Liver (tissue), 9 donors: ENCODE data around the gene GAS2L1. TPM values are rescaled to one million over a fixed set of nuclear protein-coding genes. Genes with fewer than 3 reads are reported as not detected.

ENCODE experiments used
- DNase-seq: peaks from one replicate; pipeline ENCODE4 v3.0.0-alpha.2; 2017; ENCODE audit warnings: low spot score
- H3K27ac ChIP-seq, 2 donors: one replicate each; pipeline ENCODE4 v1.7.0; 2013; ENCODE audit warnings: inconsistent platforms in 2 of 2, low read length in 2 of 2, control low read depth in 1 of 2, low read depth in 1 of 2, mild to moderate bottlenecking in 1 of 2
- H3K27me3 ChIP-seq, 4 donors: one replicate each; pipeline versions ENCODE4 v1.6.1 to v1.7.0; 2013; ENCODE audit warnings: low read length in 3 of 4, inconsistent platforms in 1 of 4, mild to moderate bottlenecking in 1 of 4, moderate library complexity in 1 of 4; ENCODE audit not compliant: control insufficient read depth in 4 of 4, insufficient read depth in 4 of 4
- H3K36me3 ChIP-seq, 4 donors: one replicate each; pipeline versions ENCODE4 v1.6.1 to v1.7.0; 2013; ENCODE audit warnings: low read length in 3 of 4, mild to moderate bottlenecking in 3 of 4, low read depth in 1 of 4, moderate library complexity in 1 of 4; ENCODE audit not compliant: control insufficient read depth in 4 of 4, insufficient read depth in 3 of 4
- H3K4me1 ChIP-seq, 4 donors: one replicate each; pipeline versions ENCODE4 v1.6.1 to v1.7.0; 2013; ENCODE audit warnings: low read length in 3 of 4, mild to moderate bottlenecking in 3 of 4, moderate library complexity in 1 of 4; ENCODE audit not compliant: control insufficient read depth in 4 of 4, insufficient read depth in 4 of 4
- H3K4me3 ChIP-seq, 3 donors: one replicate each; pipeline versions ENCODE4 v1.6.1 to v1.7.0; 2013; ENCODE audit warnings: low read length in 3 of 3, control low read depth in 1 of 3, low read depth in 1 of 3, mild to moderate bottlenecking in 1 of 3
- H3K9ac ChIP-seq, 2 donors: one replicate each; pipeline ENCODE4 v1.7.0; 2013; ENCODE audit warnings: low read length in 2 of 2, mild to moderate bottlenecking in 2 of 2, moderate library complexity in 2 of 2, control low read depth in 1 of 2, low read depth in 1 of 2
- H3K9me3 ChIP-seq, 4 donors: one replicate each; pipeline versions ENCODE4 v1.6.1 to v1.7.0; 2013; ENCODE audit warnings: low read length in 3 of 4; ENCODE audit not compliant: control insufficient read depth in 4 of 4
- EGR1 ChIP-seq, 2 donors: IDR thresholded peaks; 2 replicates each; pipeline ENCODE4 v1.6.1; 2016 to 2018; ENCODE audit warnings: antibody characterized with exemption in 2 of 2, low read depth in 2 of 2
- FOXA1 ChIP-seq: IDR thresholded peaks from 2 replicates; pipeline ENCODE4 v1.6.1; 2016; ENCODE audit warnings: antibody characterized with exemption
- FOXA2 ChIP-seq: IDR thresholded peaks from 2 replicates; pipeline ENCODE4 v1.6.1; 2016; ENCODE audit warnings: antibody characterized with exemption
- GABPA ChIP-seq, 2 donors: IDR thresholded peaks in 1 of 2; conservative IDR thresholded peaks in 1 of 2; 2 replicates each; pipeline ENCODE4 v1.6.1; 2016; ENCODE audit warnings: antibody characterized with exemption in 2 of 2, mild to moderate bottlenecking in 1 of 2, moderate library complexity in 1 of 2
- HNF4A ChIP-seq, 2 donors: conservative IDR thresholded peaks; 2 replicates each; pipeline ENCODE4 v1.6.1; 2016; ENCODE audit warnings: antibody characterized with exemption in 2 of 2, mild to moderate bottlenecking in 2 of 2
- HNF4G ChIP-seq: IDR thresholded peaks from 2 replicates; pipeline ENCODE4 v1.6.1; 2016; ENCODE audit warnings: antibody characterized with exemption
- JUND ChIP-seq, 2 donors: IDR thresholded peaks; 2 replicates each; pipeline ENCODE4 v1.6.1; 2016; ENCODE audit warnings: antibody characterized with exemption in 2 of 2
- NR2F2 ChIP-seq: IDR thresholded peaks from 2 replicates; pipeline ENCODE4 v1.6.1; 2016; ENCODE audit warnings: antibody characterized with exemption
- RAD21 ChIP-seq, 2 donors: IDR thresholded peaks; 2 replicates each; pipeline ENCODE4 v1.6.1; 2016; ENCODE audit warnings: antibody characterized with exemption in 2 of 2, mild to moderate bottlenecking in 2 of 2
- SP1 ChIP-seq: IDR thresholded peaks from 2 replicates; pipeline ENCODE4 v1.6.1; 2018; ENCODE audit warnings: antibody characterized with exemption, mild to moderate bottlenecking
- TAF1 ChIP-seq: conservative IDR thresholded peaks from 2 replicates; pipeline ENCODE4 v1.6.1; 2016; ENCODE audit warnings: antibody characterized with exemption, mild to moderate bottlenecking
- YY1 ChIP-seq: IDR thresholded peaks from 2 replicates; pipeline ENCODE4 v1.6.1; 2016; ENCODE audit warnings: antibody characterized with exemption, mild to moderate bottlenecking
- WGBS: extraction: QIAGEN DNeasy Blood & Tissue Kit; methylation state at CpG from one replicate; pipeline ENCODE4 v1.1.7; 2013; 5-methylcytosine and 5-hydroxymethylcytosine counted together
- polyA plus RNA-seq, 2 donors: library from polyadenylated mRNA; stranded (reverse) in 1 of 2; unstranded in 1 of 2; fragments of 200-250 nt in 1 of 2; fragments of >200 nt in 1 of 2; fragmentation: Nextera tagmentation in 1 of 2; extraction: Ambion mirVana in 1 of 2; gene quantifications; one replicate each; pipeline versions ENCODE4 v1.2.1 to v1.2.3, GENCODE V29; 2013 to 2015
- total RNA-seq, 2 donors: library from RNA; depleted of rRNA; stranded (reverse); fragments of >200 nt; gene quantifications; one replicate each; pipeline ENCODE4 v1.2.3, GENCODE V29; 2014
- TF ChIP-seq, protein P1 (sequence below): IDR thresholded peaks from 2 replicates; pipeline ENCODE4 v1.6.1; 2016; ENCODE audit warnings: antibody characterized with exemption, mild to moderate bottlenecking
- TF ChIP-seq, protein P2 (sequence below): IDR thresholded peaks from 2 replicates; pipeline ENCODE4 v1.6.1; 2016; ENCODE audit warnings: antibody characterized with exemption
- TF ChIP-seq, protein P3 (sequence below): IDR thresholded peaks from 2 replicates; pipeline ENCODE4 v1.6.1; 2016; ENCODE audit warnings: antibody characterized with exemption
- TF ChIP-seq, protein P4 (sequence below): fragments of 150-350 bp; IDR thresholded peaks from 2 replicates; pipeline ENCODE4 v1.5.1; 2017; ENCODE audit warnings: improper control_type of control experiment, low read depth, low read length; ENCODE audit not compliant: missing input control
- donor health status: healthy.
- donor health status: healthy.
- donor health status: healthy.
- donor health status: healthy.
- donor health status: healthy.

GAS2L1 gene
- total and polyA plus RNA-seq, 4 donors = 4.0 to 11.4 (median 8.9) TPM

DNA sequence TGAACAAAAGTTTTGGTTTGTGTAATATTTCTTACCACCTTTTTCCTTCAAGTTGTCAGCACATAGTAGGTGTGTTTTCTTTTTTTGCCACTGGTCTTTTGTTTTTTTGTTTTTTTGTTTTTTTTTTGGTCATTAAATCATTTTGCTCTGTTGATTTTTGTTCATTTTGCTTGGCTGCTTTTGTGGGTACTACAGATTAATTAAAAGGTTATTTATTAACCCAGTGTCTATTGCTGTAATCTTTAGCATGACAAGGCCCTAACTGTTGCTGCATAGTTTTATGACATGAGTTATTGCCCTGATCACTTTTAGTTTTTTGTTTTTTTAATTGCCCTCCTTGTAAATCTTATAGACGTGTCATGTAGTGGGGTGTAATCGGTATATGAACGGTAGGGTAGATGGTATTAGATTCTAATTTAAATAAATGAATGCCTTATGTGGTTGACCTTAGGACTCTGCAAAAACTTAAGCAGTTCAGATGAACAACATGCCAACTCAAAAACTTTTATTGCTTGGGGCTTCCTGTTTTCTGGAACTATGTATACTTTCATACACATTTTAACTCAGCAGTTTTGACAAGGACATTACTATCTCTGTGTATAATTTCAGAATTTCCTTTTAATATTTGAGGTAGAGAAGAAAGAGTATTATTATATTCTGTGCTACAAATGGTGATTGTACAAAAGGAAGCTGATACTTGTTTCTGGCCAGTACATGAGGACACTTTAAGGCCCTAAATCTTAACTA is 30.5 kb upstream of the GAS2L1 start:
- no peak overlapping the region for H3K27ac ChIP-seq
- peak overlapping the region in 1 of 2 donors; percentile 47 for H3K9ac ChIP-seq
- H3K36me3 ChIP-seq = peaks cover 16 to 68% (median 61%) of the 10 kb centered on the region in 4 donors
- no peaks in the 10 kb centered on the region for H3K27me3 ChIP-seq
- H3K4me1 ChIP-seq = peaks cover 4 to 57% (median 50%) of the 10 kb centered on the region in 4 donors
- H3K9me3 ChIP-seq = no peaks in the 10 kb centered on the region
- TF ChIP-seq HNF4A (conservative IDR thresholded peaks at IDR 0.05) (peak; percentile 21 to 33), EGR1 (IDR thresholded peaks at IDR 0.05; ENCODE audit: low read depth in 2 of 2) (no peak)
- H3K4me3 ChIP-seq = no peak overlapping the region
- 29% methylated on average over 3 of the region's 3 CpGs for WGBS
- DNase-seq = no peak

GRCh38 chr22:29277927-29278326 is 28.5 kb upstream of the GAS2L1 start:
- WGBS = 96% methylated on average over 1 of the region's 1 CpG
- Histone ChIP-seq H3K27me3 (no peaks in the 10 kb centered on the region), H3K9ac (no peak overlapping the region), H3K36me3 (peaks cover 17 to 72% (median 67%) of the 10 kb centered on the region in 4 donors), H3K9me3 (no peaks in the 10 kb centered on the region), H3K4me3 (no peak overlapping the region), H3K4me1 (peaks cover 4 to 38% (median 31%) of the 10 kb centered on the region in 4 donors), H3K27ac (no peak overlapping the region)
- no peak for TF ChIP-seq RAD21 (IDR thresholded peaks at IDR 0.05)
- TF ChIP-seq, protein P1, sequence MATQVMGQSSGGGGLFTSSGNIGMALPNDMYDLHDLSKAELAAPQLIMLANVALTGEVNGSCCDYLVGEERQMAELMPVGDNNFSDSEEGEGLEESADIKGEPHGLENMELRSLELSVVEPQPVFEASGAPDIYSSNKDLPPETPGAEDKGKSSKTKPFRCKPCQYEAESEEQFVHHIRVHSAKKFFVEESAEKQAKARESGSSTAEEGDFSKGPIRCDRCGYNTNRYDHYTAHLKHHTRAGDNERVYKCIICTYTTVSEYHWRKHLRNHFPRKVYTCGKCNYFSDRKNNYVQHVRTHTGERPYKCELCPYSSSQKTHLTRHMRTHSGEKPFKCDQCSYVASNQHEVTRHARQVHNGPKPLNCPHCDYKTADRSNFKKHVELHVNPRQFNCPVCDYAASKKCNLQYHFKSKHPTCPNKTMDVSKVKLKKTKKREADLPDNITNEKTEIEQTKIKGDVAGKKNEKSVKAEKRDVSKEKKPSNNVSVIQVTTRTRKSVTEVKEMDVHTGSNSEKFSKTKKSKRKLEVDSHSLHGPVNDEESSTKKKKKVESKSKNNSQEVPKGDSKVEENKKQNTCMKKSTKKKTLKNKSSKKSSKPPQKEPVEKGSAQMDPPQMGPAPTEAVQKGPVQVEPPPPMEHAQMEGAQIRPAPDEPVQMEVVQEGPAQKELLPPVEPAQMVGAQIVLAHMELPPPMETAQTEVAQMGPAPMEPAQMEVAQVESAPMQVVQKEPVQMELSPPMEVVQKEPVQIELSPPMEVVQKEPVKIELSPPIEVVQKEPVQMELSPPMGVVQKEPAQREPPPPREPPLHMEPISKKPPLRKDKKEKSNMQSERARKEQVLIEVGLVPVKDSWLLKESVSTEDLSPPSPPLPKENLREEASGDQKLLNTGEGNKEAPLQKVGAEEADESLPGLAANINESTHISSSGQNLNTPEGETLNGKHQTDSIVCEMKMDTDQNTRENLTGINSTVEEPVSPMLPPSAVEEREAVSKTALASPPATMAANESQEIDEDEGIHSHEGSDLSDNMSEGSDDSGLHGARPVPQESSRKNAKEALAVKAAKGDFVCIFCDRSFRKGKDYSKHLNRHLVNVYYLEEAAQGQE = no peak
- TF ChIP-seq GABPA (IDR thresholded peaks at IDR 0.05 in 1 of 2, conservative IDR thresholded peaks at IDR 0.05 in 1 of 2) = no peak
- no peak for TF ChIP-seq FOXA2
- TF ChIP-seq TAF1 = no peak
- no peak for TF ChIP-seq NR2F2
- TF ChIP-seq, protein P2, sequence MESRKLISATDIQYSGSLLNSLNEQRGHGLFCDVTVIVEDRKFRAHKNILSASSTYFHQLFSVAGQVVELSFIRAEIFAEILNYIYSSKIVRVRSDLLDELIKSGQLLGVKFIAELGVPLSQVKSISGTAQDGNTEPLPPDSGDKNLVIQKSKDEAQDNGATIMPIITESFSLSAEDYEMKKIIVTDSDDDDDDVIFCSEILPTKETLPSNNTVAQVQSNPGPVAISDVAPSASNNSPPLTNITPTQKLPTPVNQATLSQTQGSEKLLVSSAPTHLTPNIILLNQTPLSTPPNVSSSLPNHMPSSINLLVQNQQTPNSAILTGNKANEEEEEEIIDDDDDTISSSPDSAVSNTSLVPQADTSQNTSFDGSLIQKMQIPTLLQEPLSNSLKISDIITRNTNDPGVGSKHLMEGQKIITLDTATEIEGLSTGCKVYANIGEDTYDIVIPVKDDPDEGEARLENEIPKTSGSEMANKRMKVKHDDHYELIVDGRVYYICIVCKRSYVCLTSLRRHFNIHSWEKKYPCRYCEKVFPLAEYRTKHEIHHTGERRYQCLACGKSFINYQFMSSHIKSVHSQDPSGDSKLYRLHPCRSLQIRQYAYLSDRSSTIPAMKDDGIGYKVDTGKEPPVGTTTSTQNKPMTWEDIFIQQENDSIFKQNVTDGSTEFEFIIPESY = no peak
- TF ChIP-seq SP1 = no peak
- no peak for TF ChIP-seq JUND (IDR thresholded peaks at IDR 0.05)
- no peak for TF ChIP-seq FOXA1
- no peak for TF ChIP-seq HNF4A (conservative IDR thresholded peaks at IDR 0.05)
- TF ChIP-seq YY1 = no peak
- no peak for TF ChIP-seq HNF4G
- TF ChIP-seq, protein P3, sequence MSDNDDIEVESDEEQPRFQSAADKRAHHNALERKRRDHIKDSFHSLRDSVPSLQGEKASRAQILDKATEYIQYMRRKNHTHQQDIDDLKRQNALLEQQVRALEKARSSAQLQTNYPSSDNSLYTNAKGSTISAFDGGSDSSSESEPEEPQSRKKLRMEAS = no peak
- TF ChIP-seq, protein P4, sequence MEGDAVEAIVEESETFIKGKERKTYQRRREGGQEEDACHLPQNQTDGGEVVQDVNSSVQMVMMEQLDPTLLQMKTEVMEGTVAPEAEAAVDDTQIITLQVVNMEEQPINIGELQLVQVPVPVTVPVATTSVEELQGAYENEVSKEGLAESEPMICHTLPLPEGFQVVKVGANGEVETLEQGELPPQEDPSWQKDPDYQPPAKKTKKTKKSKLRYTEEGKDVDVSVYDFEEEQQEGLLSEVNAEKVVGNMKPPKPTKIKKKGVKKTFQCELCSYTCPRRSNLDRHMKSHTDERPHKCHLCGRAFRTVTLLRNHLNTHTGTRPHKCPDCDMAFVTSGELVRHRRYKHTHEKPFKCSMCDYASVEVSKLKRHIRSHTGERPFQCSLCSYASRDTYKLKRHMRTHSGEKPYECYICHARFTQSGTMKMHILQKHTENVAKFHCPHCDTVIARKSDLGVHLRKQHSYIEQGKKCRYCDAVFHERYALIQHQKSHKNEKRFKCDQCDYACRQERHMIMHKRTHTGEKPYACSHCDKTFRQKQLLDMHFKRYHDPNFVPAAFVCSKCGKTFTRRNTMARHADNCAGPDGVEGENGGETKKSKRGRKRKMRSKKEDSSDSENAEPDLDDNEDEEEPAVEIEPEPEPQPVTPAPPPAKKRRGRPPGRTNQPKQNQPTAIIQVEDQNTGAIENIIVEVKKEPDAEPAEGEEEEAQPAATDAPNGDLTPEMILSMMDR = no peak
- DNase-seq = no peak
